Immature natural killer cell (primary cell): ENCODE measurements around the gene BAG2. TPM values are rescaled to one million over a fixed set of nuclear protein-coding genes. Genes with fewer than 3 reads are reported as not detected.

Experiments
- DNase-seq, 3 donors: peaks; one replicate each; pipeline ENCODE4 v3.0.0; 2022; ENCODE audit warnings: mixed read lengths in 1 of 3
- H3K27ac Mint-ChIP-seq, 6 donors: one replicate each; pipeline ENCODE4 v1.8.0; 2020; ENCODE audit warnings: mixed read lengths in 6 of 6, mild to moderate bottlenecking in 5 of 6, inconsistent platforms in 4 of 6, moderate library complexity in 3 of 6
- H3K27me3 Mint-ChIP-seq, 3 donors: one replicate each; pipeline ENCODE4 v1.8.0; 2020 to 2021; ENCODE audit warnings: low read depth in 3 of 3, mild to moderate bottlenecking in 3 of 3, mixed read lengths in 3 of 3, moderate library complexity in 3 of 3, inconsistent platforms in 1 of 3
- H3K36me3 Mint-ChIP-seq, 3 donors: one replicate each; pipeline ENCODE4 v1.8.0; 2020; ENCODE audit warnings: mixed read lengths in 3 of 3, inconsistent platforms in 2 of 3, mild to moderate bottlenecking in 2 of 3
- H3K4me1 Mint-ChIP-seq, 2 donors: one replicate each; pipeline ENCODE4 v1.8.0; 2020; ENCODE audit warnings: inconsistent platforms in 2 of 2, mild to moderate bottlenecking in 2 of 2, mixed read lengths in 2 of 2, moderate library complexity in 1 of 2
- H3K4me3 Mint-ChIP-seq, 5 donors: one replicate each; pipeline ENCODE4 v1.8.0; 2020; ENCODE audit warnings: mild to moderate bottlenecking in 5 of 5, mixed read lengths in 5 of 5, inconsistent platforms in 3 of 5, moderate library complexity in 3 of 5
- H3K9me3 Mint-ChIP-seq, 6 donors: one replicate each; pipeline ENCODE4 v1.8.0; 2020; ENCODE audit warnings: mild to moderate bottlenecking in 6 of 6, mixed read lengths in 6 of 6, inconsistent platforms in 4 of 6, moderate library complexity in 3 of 6
- polyA plus RNA-seq, 3 donors: library from polyadenylated mRNA; unstranded; fragments of 300-500 nt; fragmentation: Illumina TruSeq; gene quantifications; one replicate each; pipeline ENCODE4 v1.2.3, GENCODE V29; 2021

The BAG2 gene
- polyA plus RNA-seq, 3 donors from 2014 or later: 1.2 to 1.8 (median 1.7) TPM

DNA sequence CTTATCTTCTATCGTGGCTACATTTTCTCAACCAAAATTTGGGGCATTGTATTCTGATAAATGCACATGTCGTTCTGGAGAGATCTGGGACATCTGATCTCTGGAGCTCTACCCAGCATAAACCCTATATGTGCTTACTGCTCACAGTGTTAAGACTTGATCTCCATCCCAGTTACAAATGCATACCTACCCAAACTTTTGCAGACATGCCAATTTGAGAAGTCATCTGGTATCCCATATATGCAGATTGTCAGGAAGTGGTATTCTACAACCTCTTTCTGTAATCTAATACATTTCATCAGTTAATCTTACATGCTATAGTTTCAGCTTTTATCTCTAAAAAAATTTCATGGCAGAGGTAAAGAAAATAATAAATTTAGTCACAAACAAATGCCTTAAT, 11.2 kb downstream of the BAG2 start:
- no peaks in the 10 kb centered on the region for H3K4me1 Mint-ChIP-seq
- H3K4me3 Mint-ChIP-seq: no peak overlapping the region
- H3K9me3 Mint-ChIP-seq: no peaks in the 10 kb centered on the region
- H3K27me3 Mint-ChIP-seq: peaks cover 0 to 2% (median 0%) of the 10 kb centered on the region in 3 donors
- H3K27ac Mint-ChIP-seq: no peak overlapping the region
- DNase-seq: no peak
- peaks cover 11 to 24% (median 13%) of the 10 kb centered on the region in 3 donors for H3K36me3 Mint-ChIP-seq

- H3K9me3 Mint-ChIP-seq: no peaks in the 10 kb centered on the region
- no peak overlapping the region for H3K4me3 Mint-ChIP-seq
- DNase-seq: no peak
- H3K27ac Mint-ChIP-seq: no peak overlapping the region
- peaks cover 0 to 14% (median 2%) of the 10 kb centered on the region in 3 donors for H3K36me3 Mint-ChIP-seq
- peaks cover 0 to 1% (median 0%) of the 10 kb centered on the region in 3 donors for H3K27me3 Mint-ChIP-seq
- H3K4me1 Mint-ChIP-seq: no peaks in the 10 kb centered on the region
Observed at GRCh38 chr6:57190140-57190539, 18.0 kb downstream of the BAG2 start.

DNA sequence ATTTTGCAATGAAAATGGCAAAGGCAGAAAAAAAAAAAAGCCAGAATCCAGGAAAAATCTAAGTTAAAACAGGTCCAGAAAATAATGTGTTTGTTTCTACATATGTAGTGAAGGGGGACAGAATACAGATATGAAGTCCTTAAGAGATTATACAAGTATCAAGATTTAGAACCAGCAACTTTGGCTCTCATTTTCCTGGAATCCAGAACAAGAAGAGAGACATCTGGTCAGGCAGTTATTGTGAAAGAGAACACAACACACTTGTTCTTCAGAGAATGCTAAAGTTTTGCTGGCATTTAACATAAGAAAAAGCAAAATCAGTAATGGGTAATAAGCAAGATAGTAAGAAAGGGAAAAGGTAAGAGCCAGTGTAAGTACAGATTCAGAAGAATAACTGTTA, 21.1 kb downstream of the BAG2 start:
- Mint-ChIP-seq H3K4me1 (no peaks in the 10 kb centered on the region), H3K36me3 (peaks cover 0 to 3% (median 0%) of the 10 kb centered on the region in 3 donors), H3K4me3 (no peak overlapping the region), H3K27me3 (peaks cover 0 to 1% (median 0%) of the 10 kb centered on the region in 3 donors), H3K27ac (no peak overlapping the region), H3K9me3 (no peaks in the 10 kb centered on the region)
- no peak for DNase-seq

DNA sequence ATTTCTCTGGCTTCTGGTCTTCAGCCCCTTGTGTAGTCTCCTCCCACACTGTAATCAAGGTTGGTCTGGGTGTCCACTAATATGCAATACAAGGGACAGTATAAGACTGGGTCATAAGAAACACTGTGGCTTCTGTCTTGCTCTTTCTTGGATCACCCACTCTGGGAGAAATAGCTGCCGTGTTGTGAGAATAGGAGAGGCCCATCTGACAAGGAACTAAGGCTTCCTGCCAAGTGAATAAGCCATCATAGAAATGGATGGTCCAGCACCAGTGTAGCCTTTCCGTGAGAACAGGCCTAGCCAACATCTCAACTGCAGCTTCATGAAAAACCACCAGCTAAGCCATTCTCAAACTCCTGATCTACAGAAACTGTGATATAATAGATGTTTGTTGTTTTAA, 23.3 kb downstream of the BAG2 start:
- H3K36me3 Mint-ChIP-seq: no peaks in the 10 kb centered on the region
- H3K27me3 Mint-ChIP-seq: peaks cover 0 to 1% (median 0%) of the 10 kb centered on the region in 3 donors
- no peaks in the 10 kb centered on the region for H3K9me3 Mint-ChIP-seq
- H3K27ac Mint-ChIP-seq: no peak overlapping the region
- no peak for DNase-seq
- H3K4me3 Mint-ChIP-seq: no peak overlapping the region
- no peaks in the 10 kb centered on the region for H3K4me1 Mint-ChIP-seq

GRCh38 chr6:57198926-57199636, 27.0 kb downstream of the BAG2 start:
- H3K4me1 Mint-ChIP-seq: no peaks in the 10 kb centered on the region
- no peaks in the 10 kb centered on the region for H3K9me3 Mint-ChIP-seq
- no peak for DNase-seq
- H3K27me3 Mint-ChIP-seq: no peaks in the 10 kb centered on the region
- no peak overlapping the region for H3K4me3 Mint-ChIP-seq
- H3K27ac Mint-ChIP-seq: no peak overlapping the region
- no peaks in the 10 kb centered on the region for H3K36me3 Mint-ChIP-seq

GRCh38 chr6:57201718-57202117, 29.6 kb downstream of the BAG2 start:
- DNase-seq: no peak
- H3K9me3 Mint-ChIP-seq: no peaks in the 10 kb centered on the region
- no peaks in the 10 kb centered on the region for H3K27me3 Mint-ChIP-seq
- no peaks in the 10 kb centered on the region for H3K4me1 Mint-ChIP-seq
- H3K4me3 Mint-ChIP-seq: no peak overlapping the region
- no peak overlapping the region for H3K27ac Mint-ChIP-seq
- no peaks in the 10 kb centered on the region for H3K36me3 Mint-ChIP-seq

GRCh38 chr6:57205550-57206328, 33.6 kb downstream of the BAG2 start:
- Mint-ChIP-seq H3K27ac (no peak overlapping the region), H3K36me3 (no peaks in the 10 kb centered on the region), H3K9me3 (no peaks in the 10 kb centered on the region), H3K27me3 (peaks cover 0 to 1% (median 0%) of the 10 kb centered on the region in 3 donors), H3K4me3 (no peak overlapping the region), H3K4me1 (no peaks in the 10 kb centered on the region)
- no peak for DNase-seq

DNA sequence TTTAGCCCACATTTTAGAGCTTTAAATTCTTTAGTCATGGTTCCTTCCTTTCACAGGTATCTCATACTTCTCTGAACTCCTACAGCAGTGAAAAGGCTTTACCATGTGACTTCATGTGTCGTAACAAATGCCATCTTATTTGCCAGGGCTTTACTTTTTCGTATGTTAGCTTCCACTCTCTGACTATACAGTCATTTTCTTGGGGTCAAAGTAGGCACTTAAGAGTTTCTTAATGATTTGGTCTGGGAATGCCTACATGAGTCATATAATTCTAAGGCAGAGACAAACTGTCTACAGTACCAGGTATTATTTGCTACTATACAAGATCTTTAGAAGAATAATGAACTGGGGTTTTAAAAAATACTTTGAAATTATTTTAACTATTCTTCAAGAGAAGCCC, 35.0 kb downstream of the BAG2 start:
- H3K36me3 Mint-ChIP-seq: no peaks in the 10 kb centered on the region
- DNase-seq: no peak
- H3K9me3 Mint-ChIP-seq: no peaks in the 10 kb centered on the region
- no peaks in the 10 kb centered on the region for H3K4me1 Mint-ChIP-seq
- H3K27me3 Mint-ChIP-seq: peaks cover 0 to 1% (median 0%) of the 10 kb centered on the region in 3 donors
- no peak overlapping the region for H3K27ac Mint-ChIP-seq
- H3K4me3 Mint-ChIP-seq: no peak overlapping the region

DNA sequence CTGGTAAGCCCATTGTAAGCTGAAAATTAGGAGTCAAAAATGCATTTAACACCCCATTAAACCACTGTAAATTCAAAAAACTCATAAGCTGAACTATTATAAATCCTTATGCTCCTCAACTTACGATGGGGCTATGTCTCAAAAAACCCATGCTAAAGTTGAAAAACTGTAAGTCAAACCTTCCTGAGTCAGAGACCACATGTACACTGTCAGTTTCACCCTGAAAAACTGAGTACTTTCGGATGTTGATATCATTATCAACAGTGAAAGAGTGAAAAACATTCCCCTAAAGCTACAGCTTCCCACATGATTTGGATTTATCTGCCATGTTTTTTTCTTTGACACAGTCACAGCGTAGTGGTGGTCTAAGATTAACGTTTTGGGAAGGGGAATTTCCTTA, 35.7 kb downstream of the BAG2 start:
- DNase-seq: no peak
- Mint-ChIP-seq H3K27me3 (peaks cover 0 to 1% (median 0%) of the 10 kb centered on the region in 3 donors), H3K4me3 (no peak overlapping the region), H3K4me1 (no peaks in the 10 kb centered on the region), H3K9me3 (no peaks in the 10 kb centered on the region), H3K36me3 (no peaks in the 10 kb centered on the region), H3K27ac (no peak overlapping the region)

- no peak for DNase-seq
- H3K36me3 Mint-ChIP-seq: no peaks in the 10 kb centered on the region
- H3K27ac Mint-ChIP-seq: no peak overlapping the region
- H3K4me1 Mint-ChIP-seq: no peaks in the 10 kb centered on the region
- H3K27me3 Mint-ChIP-seq: peaks cover 0 to 1% (median 0%) of the 10 kb centered on the region in 3 donors
- H3K9me3 Mint-ChIP-seq: no peaks in the 10 kb centered on the region
- no peak overlapping the region for H3K4me3 Mint-ChIP-seq
Observed at GRCh38 chr6:57209030-57209429, 36.9 kb downstream of the BAG2 start.

- H3K36me3 Mint-ChIP-seq: no peaks in the 10 kb centered on the region
- H3K27me3 Mint-ChIP-seq: peaks cover 0 to 2% (median 1%) of the 10 kb centered on the region in 3 donors
- no peaks in the 10 kb centered on the region for H3K9me3 Mint-ChIP-seq
- DNase-seq: no peak
- no peaks in the 10 kb centered on the region for H3K4me1 Mint-ChIP-seq
- H3K4me3 Mint-ChIP-seq: no peak overlapping the region
- H3K27ac Mint-ChIP-seq: no peak overlapping the region
Observed at GRCh38 chr6:57210060-57210459, 37.9 kb downstream of the BAG2 start.

GRCh38 chr6:57215260-57215659, 43.1 kb downstream of the BAG2 start:
- peaks cover 0 to 7% (median 2%) of the 10 kb centered on the region in 3 donors for H3K27me3 Mint-ChIP-seq
- H3K27ac Mint-ChIP-seq: no peak overlapping the region
- no peaks in the 10 kb centered on the region for H3K36me3 Mint-ChIP-seq

DNA sequence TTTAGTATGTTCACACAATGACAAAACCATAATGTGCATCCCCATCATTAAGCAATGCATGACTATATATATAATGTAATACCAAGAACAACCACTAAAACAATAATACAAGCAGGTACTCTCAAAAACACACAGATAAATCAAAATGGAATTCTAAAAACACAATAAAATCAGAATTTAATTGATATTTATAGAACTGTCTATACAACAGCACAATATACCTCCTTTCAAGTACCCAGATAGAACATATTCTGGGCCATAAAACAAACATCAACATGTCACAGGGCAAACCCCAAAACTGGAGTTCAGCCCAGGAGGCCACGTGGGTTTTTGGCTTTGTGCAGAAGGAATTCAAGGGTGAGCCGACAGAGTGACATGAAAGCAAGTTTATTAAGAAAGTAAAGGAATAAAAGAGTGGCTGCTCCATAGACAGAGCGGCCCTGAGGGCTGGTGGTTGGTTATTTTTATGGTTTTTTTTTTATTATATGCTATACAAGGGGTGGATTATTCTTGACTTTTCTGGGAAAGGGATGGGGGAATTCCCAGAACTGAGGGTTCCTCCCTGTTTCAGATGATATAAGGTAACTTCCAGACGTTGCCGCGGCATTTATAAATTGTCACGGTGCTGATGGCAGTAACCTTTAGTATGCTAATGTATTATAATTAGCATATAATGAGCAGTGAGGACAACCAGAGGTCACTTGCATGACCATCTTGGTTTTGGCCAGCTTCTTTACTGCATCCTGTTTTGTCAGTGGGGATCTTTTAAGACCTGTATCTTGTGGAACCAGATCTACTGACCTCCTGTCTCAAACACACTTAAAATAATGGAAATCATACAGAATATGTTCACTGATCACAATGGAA, 44.3 kb downstream of the BAG2 start:
- Mint-ChIP-seq H3K36me3 (no peaks in the 10 kb centered on the region), H3K4me3 (no peak overlapping the region)

More at GRCh38 chr6:57215260-57215659, 43.1 kb downstream of the BAG2 start:
- no peak for DNase-seq
- H3K4me1 Mint-ChIP-seq: no peaks in the 10 kb centered on the region
- H3K9me3 Mint-ChIP-seq: peaks cover 0 to 1% (median 0%) of the 10 kb centered on the region in 6 donors
- no peak overlapping the region for H3K4me3 Mint-ChIP-seq

More for the DNA sequence above, 44.3 kb downstream of the BAG2 start:
- Mint-ChIP-seq H3K27me3 (peaks cover 3 to 11% (median 6%) of the 10 kb centered on the region in 3 donors), H3K9me3 (peaks cover 0 to 1% (median 0%) of the 10 kb centered on the region in 6 donors), H3K4me1 (peaks cover 4 to 5% of the 10 kb centered on the region in 2 donors), H3K27ac (no peak overlapping the region)
- DNase-seq: no peak
